ENCODE measurements around the gene CLSTN1.
A peak's percentile ranks its signal among the peaks of the same experiment; 100 is the strongest.

The CLSTN1 gene

GRCh38 chr1:9710037-9710436 lies 113.7 kb downstream of the CLSTN1 start:
- no peak for DNase-seq

DNA sequence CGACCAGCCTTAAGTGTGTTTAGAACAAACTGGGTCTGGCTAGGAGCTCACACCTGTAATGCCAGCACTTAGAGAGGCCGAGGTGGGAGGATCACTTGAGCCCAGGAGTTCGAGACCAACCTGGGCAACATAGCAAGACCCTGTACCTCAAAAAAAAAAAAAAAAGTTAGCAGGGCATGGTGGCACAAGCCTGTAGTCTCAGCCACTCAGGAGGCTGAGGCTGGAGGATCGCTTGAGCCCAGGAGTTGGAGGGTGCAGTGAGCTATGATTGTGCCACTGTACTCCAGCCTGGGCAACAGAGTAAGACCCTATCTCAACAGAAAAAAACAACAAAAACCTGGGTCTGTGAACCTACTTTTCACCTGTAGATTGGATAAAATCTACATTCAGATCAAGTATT lies 117.6 kb downstream of the CLSTN1 start:
- no peak for DNase-seq

DNA sequence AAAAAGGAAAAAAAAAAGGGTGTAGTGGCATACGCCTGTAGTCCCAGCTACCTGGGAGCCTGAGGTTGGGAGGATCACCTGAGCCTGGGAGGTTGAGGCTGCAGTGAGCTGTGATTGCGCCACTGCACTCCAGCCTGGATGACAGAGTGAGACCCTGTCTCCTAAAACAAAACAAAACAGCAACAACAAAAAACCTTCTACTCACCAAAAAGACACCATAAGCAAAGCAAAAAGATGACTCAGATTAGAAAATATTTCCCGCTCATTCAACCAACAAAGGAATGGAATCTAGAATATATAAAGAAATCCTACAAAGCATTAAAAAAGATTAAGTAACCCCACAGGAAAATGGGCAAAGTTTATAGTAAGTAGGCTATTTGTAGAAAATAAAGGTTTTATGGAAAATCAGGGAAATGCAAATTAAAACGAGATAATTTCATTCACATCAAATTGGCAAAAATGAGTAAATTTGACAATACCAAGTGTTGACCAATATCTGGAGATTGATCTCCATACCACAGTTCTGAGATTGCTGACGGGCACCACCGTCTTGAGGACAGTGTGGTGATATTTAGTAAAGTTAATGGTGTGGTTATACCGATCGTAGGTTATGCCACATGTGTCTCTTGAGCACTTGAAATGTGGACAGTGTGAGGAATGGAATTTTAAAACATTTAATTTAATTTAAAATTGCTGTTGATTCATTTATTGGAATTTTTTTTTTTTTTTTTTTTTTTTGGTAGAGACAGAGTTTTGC lies 118.2 kb downstream of the CLSTN1 start:
- DNase-seq, result no peak

DNA sequence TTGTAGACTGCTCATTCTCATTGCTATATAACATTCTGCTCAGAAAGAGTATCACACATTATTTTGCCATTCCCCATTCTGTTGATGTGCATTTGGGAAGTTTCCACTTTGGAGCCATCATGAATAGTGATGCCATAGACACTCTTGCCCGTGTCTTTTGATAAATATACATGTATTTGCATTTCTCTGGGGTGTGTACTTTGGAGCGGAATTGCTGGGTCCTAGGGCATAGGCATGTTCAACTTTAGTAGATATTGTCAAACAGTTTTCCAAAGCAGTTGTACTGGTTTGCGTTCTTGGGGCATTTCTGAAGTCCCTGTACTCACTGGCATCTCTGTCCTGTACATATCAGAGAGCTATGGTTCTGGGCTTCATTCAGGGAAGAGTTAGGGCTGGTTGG lies 120.1 kb downstream of the CLSTN1 start:
- no peak for DNase-seq

GRCh38 chr1:9703165-9703509 lies 120.6 kb downstream of the CLSTN1 start:
- no peak for DNase-seq

DNA sequence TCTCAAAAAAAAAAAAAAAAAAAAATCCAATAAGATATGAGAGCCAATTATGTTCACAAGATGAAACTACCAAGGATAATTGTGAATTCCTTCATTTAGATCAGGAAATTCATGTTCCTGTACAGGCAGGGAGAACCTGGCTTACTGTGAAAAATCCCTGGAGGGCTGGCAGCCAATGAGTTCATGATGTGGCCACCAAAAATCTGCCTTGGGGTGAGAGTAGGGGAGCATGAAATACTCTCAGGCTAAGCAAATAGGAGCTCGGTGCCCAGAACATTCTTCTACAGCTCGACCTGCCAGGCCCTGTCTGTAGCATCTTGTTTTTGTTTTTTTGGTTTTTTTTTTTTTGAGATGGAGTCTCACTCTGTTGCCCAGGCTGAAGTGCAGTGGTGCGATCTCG lies 122.1 kb downstream of the CLSTN1 start:
- DNase-seq, result no peak

DNA sequence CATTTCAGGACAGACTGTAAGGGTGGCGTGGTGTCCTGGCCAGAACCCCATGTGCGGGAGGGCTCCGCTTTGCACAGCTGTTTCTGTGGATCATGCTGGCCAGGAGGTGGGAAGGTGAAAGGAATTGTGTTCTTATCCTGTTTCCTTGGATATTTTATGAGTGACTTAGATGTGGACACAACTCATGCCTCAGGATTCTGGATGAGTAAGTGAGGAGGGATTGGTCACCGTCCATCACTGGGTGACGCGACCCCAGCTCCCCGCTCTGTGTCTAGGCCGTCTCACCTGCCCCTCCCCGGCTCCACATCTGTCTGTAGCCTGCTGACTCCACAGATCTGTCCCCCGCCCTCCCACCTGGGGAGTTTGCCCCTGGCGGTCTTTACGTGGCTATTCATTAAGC lies 123.4 kb downstream of the CLSTN1 start:
- no peak for DNase-seq

GRCh38 chr1:9699361-9699760 lies 124.4 kb downstream of the CLSTN1 start:
- DNase-seq, result no peak

DNA sequence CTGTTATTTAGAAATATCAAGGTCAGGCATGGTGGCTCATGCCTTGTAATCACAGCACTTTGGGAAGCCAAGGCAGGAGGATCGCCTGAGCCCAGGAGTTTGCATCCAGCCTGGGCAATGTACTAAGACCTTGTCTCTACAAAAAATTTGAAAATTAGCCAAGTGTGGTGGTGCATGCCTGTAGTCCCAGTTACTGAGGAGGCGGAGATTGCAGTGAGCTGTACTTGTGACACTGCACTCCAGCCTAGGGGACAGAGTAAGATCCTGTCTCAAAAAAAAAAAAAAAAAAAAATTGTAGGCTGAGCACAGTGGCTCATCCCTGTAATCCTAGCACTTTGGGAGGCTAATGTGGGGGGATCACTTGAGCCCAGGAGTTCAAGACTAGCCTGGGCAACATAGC lies 127.0 kb downstream of the CLSTN1 start:
- DNase-seq, result no peak

DNA sequence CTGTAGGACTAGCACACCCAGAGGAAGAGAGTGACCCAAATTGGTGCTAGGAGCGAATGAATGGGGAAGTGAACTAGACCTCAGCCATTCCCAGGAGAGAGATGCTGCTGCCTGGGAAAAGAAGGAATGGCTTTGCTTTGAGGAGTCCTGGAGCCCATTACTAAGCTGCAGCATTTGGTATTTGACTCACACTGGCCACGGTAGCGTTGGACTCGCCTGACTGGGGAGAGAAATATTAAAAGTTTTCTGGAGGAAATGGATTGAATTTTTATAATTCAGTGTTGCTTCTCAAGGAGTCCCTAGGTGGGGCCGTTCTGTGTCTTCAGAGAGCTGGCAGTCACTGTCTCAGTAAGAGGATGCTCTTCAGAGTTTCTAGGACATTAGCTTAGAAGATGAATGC lies 132.1 kb downstream of the CLSTN1 start:
- DNase-seq, result peak; percentile 13

- no peak for DNase-seq
Measured at GRCh38 chr1:9691108-9691445, 132.7 kb downstream of the CLSTN1 start.

DNA sequence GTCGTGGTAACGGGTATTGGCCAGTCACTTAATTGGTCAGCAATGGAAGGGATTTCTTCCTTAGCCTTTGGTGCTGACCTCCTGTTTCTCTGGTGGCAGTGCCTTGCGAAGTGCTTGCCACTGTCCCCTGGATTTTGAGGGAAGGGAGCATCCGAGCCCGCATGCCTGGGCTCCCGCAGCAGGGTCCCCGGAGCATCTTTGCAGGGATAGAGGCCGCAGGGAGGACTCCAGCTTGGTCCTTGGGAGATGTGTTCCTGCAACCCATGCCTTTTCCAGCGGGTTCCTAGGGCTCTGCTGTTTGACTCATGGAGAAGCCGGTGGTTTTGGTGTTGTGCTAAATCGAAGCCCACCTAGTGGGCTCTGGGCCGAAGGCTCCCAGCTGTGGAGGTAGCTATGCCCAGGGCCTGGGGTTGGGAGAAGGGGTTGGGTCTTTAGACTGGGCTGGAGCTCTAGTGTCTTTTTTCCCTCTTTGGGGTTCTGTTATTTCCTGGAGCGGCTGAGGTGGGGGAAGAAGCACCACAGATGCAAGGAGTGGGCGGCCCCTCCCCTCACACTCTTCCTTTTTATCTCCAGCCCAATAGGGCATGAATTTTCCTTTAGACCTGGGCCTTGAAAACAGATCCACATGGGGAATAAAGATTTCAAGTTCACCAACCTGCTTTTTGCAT lies 133.2 kb downstream of the CLSTN1 start:
- DNase-seq, result no peak

GRCh38 chr1:9689971-9690381 lies 133.8 kb downstream of the CLSTN1 start:
- DNase-seq, result no peak

DNA sequence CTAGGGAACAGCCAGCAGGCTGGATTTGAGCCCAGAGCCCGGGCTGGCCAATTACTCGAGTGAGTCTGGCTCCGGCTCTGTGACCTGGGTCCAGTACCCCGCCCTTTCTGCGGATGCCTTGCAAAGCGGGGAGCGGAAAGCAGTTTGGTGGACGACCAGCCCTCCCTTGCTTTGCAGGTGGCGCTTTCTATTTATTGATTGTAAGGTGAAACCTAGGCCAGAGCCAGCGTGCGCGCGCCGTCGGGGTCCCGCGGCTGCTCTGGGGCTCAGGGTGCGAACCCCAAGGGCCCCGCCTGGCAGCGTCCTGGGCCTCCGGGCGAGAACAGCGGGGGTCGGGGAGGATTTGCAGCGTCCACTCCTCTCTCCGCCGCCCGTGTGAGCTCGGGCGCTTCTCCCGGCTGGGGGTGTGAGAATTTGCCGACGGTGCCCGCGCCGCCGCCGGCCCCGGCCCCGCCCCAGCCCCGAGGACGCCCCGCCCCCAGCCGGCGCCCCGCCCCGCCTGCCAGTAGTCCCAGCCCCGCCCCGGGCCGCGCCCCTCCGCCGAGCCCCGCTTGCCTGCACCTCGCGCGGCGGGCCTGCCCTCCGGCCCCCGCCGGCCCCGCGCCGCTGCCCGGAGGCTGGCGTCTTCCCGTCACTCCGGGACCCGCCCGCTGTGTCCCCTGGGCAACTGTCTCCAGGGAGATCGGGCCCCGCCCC lies 134.6 kb downstream of the CLSTN1 start:
- peak; percentile 82 for DNase-seq

GRCh38 chr1:9688599-9688998 lies 135.2 kb downstream of the CLSTN1 start:
- DNase-seq, result no peak

DNA sequence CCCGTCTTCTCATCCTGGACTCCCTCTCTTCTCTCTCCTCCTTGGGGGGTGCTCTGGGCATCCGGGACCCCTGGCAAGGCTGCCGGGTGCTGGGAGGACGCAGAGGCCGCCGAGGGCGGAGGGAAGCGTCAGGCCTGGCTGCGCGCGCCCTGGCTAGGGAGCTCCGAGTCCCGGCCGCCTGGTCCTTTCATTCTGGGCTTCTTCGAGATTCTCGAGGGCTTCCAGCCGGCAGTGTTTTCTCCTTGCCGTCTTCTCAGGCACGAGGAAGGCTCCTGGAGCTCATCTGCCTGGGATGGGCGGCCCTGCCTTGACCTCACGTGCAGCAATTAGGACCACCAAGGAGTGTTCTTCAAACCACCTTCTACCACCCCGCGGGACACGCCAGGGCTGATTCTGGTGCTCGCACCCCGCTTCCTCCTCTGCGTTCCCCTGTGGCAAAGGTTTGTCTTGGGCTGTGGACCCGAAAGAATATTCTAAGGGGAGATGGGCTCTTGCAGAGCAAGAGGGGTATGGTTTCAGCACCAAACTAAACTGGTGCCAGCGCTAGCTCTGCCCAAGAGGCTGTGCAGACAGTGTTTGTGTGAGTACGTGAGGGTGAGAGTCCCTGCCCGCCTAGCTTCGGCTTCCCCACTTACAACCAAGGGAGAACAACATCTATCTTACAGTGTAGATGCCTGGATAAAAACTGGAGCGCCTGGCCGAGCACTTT lies 135.7 kb downstream of the CLSTN1 start:
- peak; percentile 45 for DNase-seq

- DNase-seq, result peak; percentile 73
Measured at GRCh38 chr1:9687120-9687873, 136.5 kb downstream of the CLSTN1 start.

DNA sequence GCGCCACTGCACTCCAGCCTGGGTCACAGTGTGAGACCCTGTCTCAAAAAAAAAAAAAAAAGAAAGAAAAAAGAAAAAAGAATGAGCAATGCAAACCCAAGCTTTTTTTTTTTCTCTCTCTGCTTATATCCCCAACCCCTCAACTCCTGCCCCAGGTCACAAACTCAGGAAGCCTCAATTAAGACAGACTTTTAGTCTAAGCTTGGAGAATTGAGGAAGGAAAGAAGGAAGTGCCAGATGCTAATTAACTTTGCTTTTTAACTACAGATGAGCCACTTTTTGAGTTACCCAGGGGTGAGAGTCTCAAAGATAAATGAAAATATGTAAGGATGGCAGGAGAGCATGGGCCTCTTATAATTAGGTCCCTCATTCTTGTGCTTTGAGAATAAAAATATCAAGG lies 139.0 kb downstream of the CLSTN1 start:
- DNase-seq, result no peak

DNA sequence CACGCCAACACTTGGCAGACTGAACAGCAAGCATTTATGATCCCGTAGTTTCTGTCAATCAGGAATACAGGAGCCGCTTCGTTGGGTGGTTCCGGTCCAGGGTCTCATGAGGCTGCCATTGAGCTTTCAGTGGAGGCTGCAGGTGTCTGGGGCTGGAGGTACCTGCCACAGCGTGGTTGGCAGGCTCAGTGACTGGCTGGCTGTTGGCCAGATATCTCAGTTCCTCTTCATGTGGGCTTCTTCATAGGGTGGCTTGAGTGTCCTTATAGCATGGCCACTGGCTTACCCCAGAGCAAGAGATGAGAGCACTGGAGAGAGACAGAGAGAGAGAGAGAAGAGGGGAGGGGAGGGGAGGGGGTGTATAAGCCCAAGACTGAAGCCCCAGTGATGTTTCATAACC lies 142.9 kb downstream of the CLSTN1 start:
- no peak for DNase-seq

DNA sequence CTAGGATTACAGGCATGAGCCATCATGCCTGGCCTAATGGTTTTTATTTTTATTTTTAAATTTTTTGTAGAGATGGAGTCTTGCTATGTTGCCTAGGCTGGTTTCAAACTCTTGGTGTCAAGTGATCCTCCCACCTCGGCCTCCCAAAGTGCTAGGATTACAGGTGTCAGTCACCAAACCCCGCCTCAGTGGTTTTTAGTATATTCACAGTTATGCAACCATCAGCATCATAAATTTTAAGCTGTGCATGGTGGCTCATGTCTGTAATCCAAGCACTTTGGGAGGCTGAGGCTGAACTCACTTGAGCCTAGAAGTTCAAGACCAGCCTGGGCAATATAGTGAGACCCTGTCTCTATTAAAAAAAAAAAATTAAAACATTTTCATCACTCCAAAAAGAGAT lies 143.7 kb downstream of the CLSTN1 start:
- DNase-seq, result no peak
